ENCODE data around the gene LYRM1. TPM values are rescaled to one million over a fixed set of nuclear protein-coding genes. Genes with fewer than 3 reads are reported as not detected.

Gene LYRM1
- polyA plus RNA-seq, 1 donor (not counting 4 experiments of a cell fraction or from before 2014, with no cell fraction given) = 21.7 TPM

- Histone ChIP-seq H3K36me3 (ENCODE audit: control insufficient read depth in 2 of 2, extremely low read depth in 1 of 2, insufficient read depth in 2 of 2, low read length in 2 of 2) (peaks cover 0 to 7% of the 10 kb centered on the region in 2 experiments), H2AFZ (ENCODE audit: control insufficient read depth, low read length) (peak overlapping the region; percentile 16), H3K4me2 (ENCODE audit: control insufficient read depth, extremely low read depth, insufficient read depth, low read depth, low read length) (peak overlapping the region; percentile 76), H4K20me1 (ENCODE audit: control insufficient read depth, extremely low read depth, insufficient read depth, low read length) (no peaks in the 10 kb centered on the region), H3K4me3 (ENCODE audit: control insufficient read depth in 2 of 3, extremely low read depth in 1 of 3, insufficient read depth in 2 of 3, low read depth in 1 of 3, low read length in 3 of 3) (peak overlapping the region; percentile 70 to 86 (median 83)), H3K9me3 (ENCODE audit: control insufficient read depth, low read depth, low read length) (no peaks in the 10 kb centered on the region), H3K27me3 (ENCODE audit: control insufficient read depth, extremely low read depth, insufficient read depth, low read length) (no peaks in the 10 kb centered on the region), H3K9me1 (ENCODE audit: control insufficient read depth, extremely low read depth, insufficient read depth, low read length) (peaks cover 3% of the 10 kb centered on the region), H3K9ac (ENCODE audit: control insufficient read depth, extremely low read depth, insufficient read depth, low read length) (peak overlapping the region; percentile 97), H3K27ac (ENCODE audit: control insufficient read depth, insufficient read depth, low read length) (peak overlapping the region; percentile 98), H3K4me1 (ENCODE audit: control insufficient read depth, extremely low read depth, insufficient read depth, low read length) (peaks cover 72% of the 10 kb centered on the region), H3K79me2 (ENCODE audit: control insufficient read depth, insufficient read depth, low read length) (peaks cover 45% of the 10 kb centered on the region)
- dilution Hi-C loops (cut with MboI; ENCODE audit: extremely low pct_ligation_motif_present, low sequenced_read_pairs) = no loop called here
- TF ChIP-seq, protein P1, sequence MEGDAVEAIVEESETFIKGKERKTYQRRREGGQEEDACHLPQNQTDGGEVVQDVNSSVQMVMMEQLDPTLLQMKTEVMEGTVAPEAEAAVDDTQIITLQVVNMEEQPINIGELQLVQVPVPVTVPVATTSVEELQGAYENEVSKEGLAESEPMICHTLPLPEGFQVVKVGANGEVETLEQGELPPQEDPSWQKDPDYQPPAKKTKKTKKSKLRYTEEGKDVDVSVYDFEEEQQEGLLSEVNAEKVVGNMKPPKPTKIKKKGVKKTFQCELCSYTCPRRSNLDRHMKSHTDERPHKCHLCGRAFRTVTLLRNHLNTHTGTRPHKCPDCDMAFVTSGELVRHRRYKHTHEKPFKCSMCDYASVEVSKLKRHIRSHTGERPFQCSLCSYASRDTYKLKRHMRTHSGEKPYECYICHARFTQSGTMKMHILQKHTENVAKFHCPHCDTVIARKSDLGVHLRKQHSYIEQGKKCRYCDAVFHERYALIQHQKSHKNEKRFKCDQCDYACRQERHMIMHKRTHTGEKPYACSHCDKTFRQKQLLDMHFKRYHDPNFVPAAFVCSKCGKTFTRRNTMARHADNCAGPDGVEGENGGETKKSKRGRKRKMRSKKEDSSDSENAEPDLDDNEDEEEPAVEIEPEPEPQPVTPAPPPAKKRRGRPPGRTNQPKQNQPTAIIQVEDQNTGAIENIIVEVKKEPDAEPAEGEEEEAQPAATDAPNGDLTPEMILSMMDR (optimal IDR thresholded peaks at IDR 0.05 in 1 of 3, IDR thresholded peaks at IDR 0.05 in 1 of 3, conservative IDR thresholded peaks at IDR 0.05 in 1 of 3; ENCODE audit: extremely low read depth in 1 of 3, insufficient read depth in 2 of 3, low read length in 3 of 3) = no peak
- no peak for TF ChIP-seq EZH2 (IDR thresholded peaks at IDR 0.05; ENCODE audit: low read length)
- DNase-seq (ENCODE audit: low read depth, low spot score) (no peak), FAIRE-seq (peak; percentile 23)
Observed at GRCh38 chr16:20901436-20902112, 1.0 kb downstream of the LYRM1 start.

DNA sequence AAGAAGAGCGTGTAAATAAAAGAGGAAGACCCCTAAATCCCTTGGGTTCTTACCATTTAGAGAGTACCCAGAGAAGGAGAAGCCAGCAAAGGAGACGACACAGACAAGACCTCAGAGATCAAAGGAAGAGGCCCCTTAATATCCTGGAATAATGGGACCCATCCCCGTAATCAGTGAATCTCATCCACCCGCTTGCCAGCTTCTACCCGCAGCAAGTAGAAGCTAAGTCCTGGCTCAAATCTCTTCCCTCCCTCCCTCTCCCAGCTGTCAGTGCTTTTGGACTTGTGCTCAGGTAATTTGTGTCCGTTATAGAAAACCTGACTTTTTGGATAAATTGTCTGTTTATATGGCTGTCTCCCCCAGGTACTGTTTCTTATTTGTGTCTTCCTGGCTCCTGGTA, 1.9 kb downstream of the LYRM1 start:
- peak overlapping the region in 2 of 3 experiments; percentile 70 to 83 for H3K4me3 ChIP-seq (ENCODE audit: control insufficient read depth in 2 of 3, extremely low read depth in 1 of 3, insufficient read depth in 2 of 3, low read depth in 1 of 3, low read length in 3 of 3)
- peak overlapping the region; percentile 97 for H3K9ac ChIP-seq (ENCODE audit: control insufficient read depth, extremely low read depth, insufficient read depth, low read length)
- dilution Hi-C loops (cut with MboI; ENCODE audit: extremely low pct_ligation_motif_present, low sequenced_read_pairs) = no loop called here
- DNase-seq (ENCODE audit: low read depth, low spot score) (no peak), FAIRE-seq (no peak)
- peak overlapping the region; percentile 76 for H3K4me2 ChIP-seq (ENCODE audit: control insufficient read depth, extremely low read depth, insufficient read depth, low read depth, low read length)
- TF ChIP-seq EZH2 (IDR thresholded peaks at IDR 0.05; ENCODE audit: low read length) = no peak
- TF ChIP-seq, protein P1 (optimal IDR thresholded peaks at IDR 0.05 in 1 of 3, IDR thresholded peaks at IDR 0.05 in 1 of 3, conservative IDR thresholded peaks at IDR 0.05 in 1 of 3; ENCODE audit: extremely low read depth in 1 of 3, insufficient read depth in 2 of 3, low read length in 3 of 3) = no peak
- H3K9me1 ChIP-seq (ENCODE audit: control insufficient read depth, extremely low read depth, insufficient read depth, low read length) = no peaks in the 10 kb centered on the region
- no peaks in the 10 kb centered on the region for H4K20me1 ChIP-seq (ENCODE audit: control insufficient read depth, extremely low read depth, insufficient read depth, low read length)
- peaks cover 73% of the 10 kb centered on the region for H3K4me1 ChIP-seq (ENCODE audit: control insufficient read depth, extremely low read depth, insufficient read depth, low read length)
- no peaks in the 10 kb centered on the region for H3K9me3 ChIP-seq (ENCODE audit: control insufficient read depth, low read depth, low read length)
- peak overlapping the region; percentile 98 for H3K27ac ChIP-seq (ENCODE audit: control insufficient read depth, insufficient read depth, low read length)
- peaks cover 36% of the 10 kb centered on the region for H3K79me2 ChIP-seq (ENCODE audit: control insufficient read depth, insufficient read depth, low read length)
- no peaks in the 10 kb centered on the region for H3K27me3 ChIP-seq (ENCODE audit: control insufficient read depth, extremely low read depth, insufficient read depth, low read length)
- H3K36me3 ChIP-seq (ENCODE audit: control insufficient read depth in 2 of 2, extremely low read depth in 1 of 2, insufficient read depth in 2 of 2, low read length in 2 of 2) = no peaks in the 10 kb centered on the region
- no peak overlapping the region for H2AFZ ChIP-seq (ENCODE audit: control insufficient read depth, low read length)
